Measurements from ENCODE around the gene TCEA2. TPM values are rescaled to one million over a fixed set of nuclear protein-coding genes. Genes with fewer than 3 reads are reported as not detected.

Gene TCEA2
- total and polyA plus RNA-seq, 9 of the 15 experiments (the other 6 are each of a cell fraction or from before 2014, with no cell fraction given): 1.4 to 28.7 (median 5.4) TPM

DNA sequence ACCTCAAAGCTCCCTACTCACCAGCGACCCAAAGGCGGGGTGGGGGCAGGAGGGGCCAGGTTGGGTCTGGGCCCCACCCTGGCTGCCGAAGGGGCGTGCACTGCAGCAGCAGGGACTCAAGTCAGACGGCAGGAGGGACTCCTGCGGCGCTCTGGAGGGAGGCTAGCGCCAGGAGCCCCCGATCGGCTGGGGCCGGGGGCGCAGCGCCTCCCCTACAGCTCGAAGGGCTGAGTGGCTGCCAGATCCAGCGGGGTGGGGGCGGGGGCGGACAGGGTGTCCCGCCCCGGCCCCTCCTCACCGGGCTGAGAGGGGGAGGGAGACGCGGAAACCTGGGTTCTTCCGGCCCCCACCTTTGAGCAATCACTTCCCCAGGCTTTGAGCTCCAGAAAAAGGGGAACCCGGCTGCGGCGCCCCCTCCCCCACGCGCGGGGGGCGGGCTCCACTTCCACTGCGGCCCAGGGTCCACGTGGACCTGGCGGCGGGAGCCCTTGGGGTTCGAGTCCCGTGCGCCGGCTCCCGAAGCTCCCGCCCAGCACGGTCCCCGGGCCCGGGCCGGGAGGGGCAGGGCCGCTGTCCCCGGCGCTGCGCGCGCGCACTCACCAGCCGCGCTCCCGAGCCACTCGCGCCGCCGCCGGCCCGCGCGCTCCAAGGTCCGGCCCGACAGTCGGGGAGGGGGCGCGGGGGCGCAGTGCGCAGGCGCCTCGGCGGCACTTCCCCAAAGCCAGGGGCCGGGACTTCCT is 16.4 kb downstream of the TCEA2 start, which contains the start of gene RGS19 (continued):
- TF ChIP-seq, protein P1, sequence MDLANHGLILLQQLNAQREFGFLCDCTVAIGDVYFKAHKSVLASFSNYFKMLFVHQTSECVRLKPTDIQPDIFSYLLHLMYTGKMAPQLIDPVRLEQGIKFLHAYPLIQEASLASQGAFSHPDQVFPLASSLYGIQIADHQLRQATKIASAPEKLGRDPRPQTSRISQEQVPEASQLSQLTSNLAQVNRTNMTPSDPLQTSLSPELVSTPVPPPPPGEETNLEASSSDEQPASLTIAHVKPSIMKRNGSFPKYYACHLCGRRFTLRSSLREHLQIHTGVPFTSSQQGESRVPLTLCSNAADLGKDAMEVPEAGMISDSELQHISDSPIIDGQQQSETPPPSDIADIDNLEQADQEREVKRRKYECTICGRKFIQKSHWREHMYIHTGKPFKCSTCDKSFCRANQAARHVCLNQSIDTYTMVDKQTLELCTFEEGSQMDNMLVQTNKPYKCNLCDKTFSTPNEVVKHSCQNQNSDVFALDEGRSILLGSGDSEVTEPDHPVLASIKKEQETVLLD (IDR thresholded peaks at IDR 0.05): 0 out of 2 replicates have a peak, but pooled peaks have one; percentile 48
- peak; percentile 90 to 95 for TF ChIP-seq MAZ (CRISPR knock-in tag; conservative IDR thresholded peaks at IDR 0.05 in 1 of 2, IDR thresholded peaks at IDR 0.05 in 1 of 2)
- TF ChIP-seq HDAC1 (IDR thresholded peaks at IDR 0.05): peak in 1 of 2 experiments; percentile 66; a peak in 2 of 4 replicates
- peak; percentile 71 for TF ChIP-seq PCBP1 (IDR thresholded peaks at IDR 0.05; ENCODE audit: low read depth, low read length, poor library complexity, severe bottlenecking)
- TF ChIP-seq NFIC (IDR thresholded peaks at IDR 0.05): peak; percentile 28

DNA sequence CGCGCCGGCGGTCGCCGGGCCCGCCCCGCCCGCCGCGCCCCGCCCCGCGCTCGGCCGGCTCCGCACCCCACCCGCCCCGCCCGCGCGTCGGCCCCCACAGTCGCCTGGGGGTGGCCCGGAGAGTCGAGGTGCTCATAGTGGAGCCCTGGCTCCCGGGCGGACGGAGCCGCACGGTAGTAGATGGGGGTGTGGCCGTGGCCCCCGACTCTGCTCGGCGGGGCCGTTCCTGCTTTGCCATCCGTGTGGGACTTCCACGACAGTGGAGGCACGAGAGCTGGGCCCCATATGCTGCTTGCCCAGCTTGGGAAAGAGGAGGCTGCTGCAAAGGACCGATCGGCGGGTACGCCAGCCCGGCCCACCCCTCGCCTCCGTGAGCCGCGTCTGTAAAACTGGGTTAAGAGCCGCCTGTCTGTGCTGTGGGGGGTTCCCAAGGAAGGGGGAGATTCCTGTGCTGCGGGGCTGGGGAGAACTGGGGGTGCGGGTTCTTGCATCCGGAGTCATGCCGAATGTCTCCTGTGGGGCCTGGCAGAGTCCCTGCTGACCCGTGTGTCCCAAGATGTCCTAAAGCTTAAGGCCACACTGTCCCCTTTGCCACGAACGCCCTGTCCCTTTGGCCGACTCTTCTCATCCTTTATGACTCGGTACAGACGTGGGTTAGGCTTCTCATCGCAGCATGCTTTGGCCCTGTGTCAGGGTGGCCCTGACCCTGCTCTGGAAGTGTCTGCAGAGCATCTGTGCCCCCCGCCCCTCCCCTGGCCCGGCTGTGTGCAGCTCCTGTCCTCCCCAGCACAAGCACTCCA is 17.2 kb downstream of the TCEA2 start, which contains the start of gene OPRL1:
Gene OPRL1 (plus strand): TSS at position 70 of the 800 bp plus-strand sequence. CDS start 12,639 bp downstream, outside the sequence.
- Histone ChIP-seq H3K9me3 (replicated peaks; ENCODE audit: control insufficient read depth, insufficient read depth, low read depth, low read length) (no peaks in the 10 kb centered on the region), H3K4me2 (ENCODE audit: insufficient read depth, low read length) (peak within 1 kb of the TSS; percentile 70), H3K27me3 (ENCODE audit: control insufficient read depth in 2 of 2, insufficient read depth in 2 of 2, low read length in 2 of 2) (peaks cover 6 to 15% of the 10 kb centered on the region in 2 experiments; a peak in 4 of 5 replicates), H3K9me1 (ENCODE audit: control insufficient read depth, insufficient read depth, low read length) (no peaks in the 10 kb centered on the region), H3K4me1 (replicated peaks in 1 of 2; ENCODE audit: control insufficient read depth in 2 of 2, insufficient read depth in 2 of 2, low read length in 2 of 2) (peaks cover 16 to 90% of the 10 kb centered on the region in 2 experiments; a peak in 4 of 5 replicates), H3K36me3 (ENCODE audit: control insufficient read depth, insufficient read depth, low read length) (no peaks in the 10 kb centered on the region), H4K20me1 (replicated peaks; ENCODE audit: control insufficient read depth, insufficient read depth, low read length) (no peaks in the 10 kb centered on the region; the same call in 1 of the 2 replicates), H3K9ac (ENCODE audit: insufficient read depth in 1 of 2, low read depth in 2 of 2, low read length in 2 of 2) (peak within 1 kb of the TSS; percentile 78 to 94), H3K27ac (ENCODE audit: extremely low read depth, low read depth, low read length) (peak within 1 kb of the TSS; percentile 75), H2AFZ (ENCODE audit: low read depth, low read length) (peak within 1 kb of the TSS; percentile 90), H3K79me2 (ENCODE audit: control insufficient read depth, insufficient read depth, low read length) (peaks cover 10% of the 10 kb centered on the region; the same call in 2 of the 3 replicates), H3K4me3 (peak within 1 kb of the TSS; percentile 70)
- DNase-seq (ENCODE audit: extremely low read depth in 1 of 4, low spot score in 3 of 4) (no peak), ATAC-seq (no peak; the same call in 2 of the 3 replicates), FAIRE-seq (no peak)
- ChIA-PET CTCF (ENCODE audit: low intra/inter-chr PET ratio) (no interaction called here), POLR2A (interaction anchor here (0.5 to 1.2 kb wide), 2 partner anchors 18 to 20 kb away, joined by 3 read pairs; no protein-coding TSS in a partner anchor)
- WGBS (ENCODE audit: insufficient coverage, low coverage, missing lambda C conversion rate): 14% methylated on average over 27 of the region's 62 CpGs
- no TSS peak for BruUV-seq (replicated peaks)
- intact Hi-C loops (cut with micrococcal nuclease): no loop called here
- in situ Hi-C loops (cut with MboI): no loop called here
- TF ChIP-seq, protein P2, sequence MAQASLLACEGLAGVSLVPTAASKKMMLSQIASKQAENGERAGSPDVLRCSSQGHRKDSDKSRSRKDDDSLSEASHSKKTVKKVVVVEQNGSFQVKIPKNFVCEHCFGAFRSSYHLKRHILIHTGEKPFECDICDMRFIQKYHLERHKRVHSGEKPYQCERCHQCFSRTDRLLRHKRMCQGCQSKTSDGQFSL (CRISPR knock-in tag; IDR thresholded peaks at IDR 0.05): peak; percentile 28; the same call in 1 of the 2 replicates
- TF ChIP-seq, protein P2 (tag; IDR thresholded peaks at IDR 0.05): no peak
